ENCODE results near the gene ZACN. TPM values are rescaled to one million over a fixed set of nuclear protein-coding genes. Genes with fewer than 3 reads are reported as not detected.

ZACN gene
- polyA plus RNA-seq, 3 donors = 0.09 TPM; not detected in 2

DNA sequence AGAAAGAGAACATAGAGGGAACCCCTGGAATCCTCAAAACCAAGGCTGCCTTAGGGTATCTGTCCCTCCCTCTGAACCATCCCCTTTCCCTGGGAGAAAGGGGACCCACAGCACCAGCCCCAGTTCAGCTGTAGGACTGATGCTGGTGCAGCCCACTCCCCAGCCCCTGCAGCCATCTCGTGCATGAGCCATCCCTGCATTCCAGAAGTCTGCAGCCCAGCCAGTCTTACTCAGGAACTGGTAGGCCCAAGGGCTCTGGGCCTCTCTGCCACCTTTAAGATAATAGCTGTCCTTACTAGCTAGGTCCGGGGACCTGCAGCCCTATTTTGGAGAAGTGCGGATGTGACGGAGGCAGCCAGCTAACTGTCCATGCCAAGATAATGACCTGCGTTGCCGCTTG, 45.8 kb upstream of the ZACN start:
- TF ChIP-seq, protein P1, sequence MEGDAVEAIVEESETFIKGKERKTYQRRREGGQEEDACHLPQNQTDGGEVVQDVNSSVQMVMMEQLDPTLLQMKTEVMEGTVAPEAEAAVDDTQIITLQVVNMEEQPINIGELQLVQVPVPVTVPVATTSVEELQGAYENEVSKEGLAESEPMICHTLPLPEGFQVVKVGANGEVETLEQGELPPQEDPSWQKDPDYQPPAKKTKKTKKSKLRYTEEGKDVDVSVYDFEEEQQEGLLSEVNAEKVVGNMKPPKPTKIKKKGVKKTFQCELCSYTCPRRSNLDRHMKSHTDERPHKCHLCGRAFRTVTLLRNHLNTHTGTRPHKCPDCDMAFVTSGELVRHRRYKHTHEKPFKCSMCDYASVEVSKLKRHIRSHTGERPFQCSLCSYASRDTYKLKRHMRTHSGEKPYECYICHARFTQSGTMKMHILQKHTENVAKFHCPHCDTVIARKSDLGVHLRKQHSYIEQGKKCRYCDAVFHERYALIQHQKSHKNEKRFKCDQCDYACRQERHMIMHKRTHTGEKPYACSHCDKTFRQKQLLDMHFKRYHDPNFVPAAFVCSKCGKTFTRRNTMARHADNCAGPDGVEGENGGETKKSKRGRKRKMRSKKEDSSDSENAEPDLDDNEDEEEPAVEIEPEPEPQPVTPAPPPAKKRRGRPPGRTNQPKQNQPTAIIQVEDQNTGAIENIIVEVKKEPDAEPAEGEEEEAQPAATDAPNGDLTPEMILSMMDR (IDR thresholded peaks at IDR 0.05) = no peak
- peaks cover under 1 to 6% of the 10 kb centered on the region in 2 donors for H3K36me3 ChIP-seq (replicated peaks in 1 of 2; ENCODE audit: control insufficient read depth in 1 of 2, insufficient read depth in 2 of 2, low read length in 2 of 2)
- Mint-ChIP-seq H3K36me3 (peaks cover 6 to 10% of the 10 kb centered on the region in 2 donors), H3K4me1 (peaks cover 12% of the 10 kb centered on the region), H3K4me3 (no peak overlapping the region), H3K9me3 (peaks cover 0 to 6% (median 0%) of the 10 kb centered on the region in 7 donors), H3K27ac (no peak overlapping the region), H3K27me3 (ENCODE audit: low read depth in 3 of 3) (peaks cover 12 to 14% (median 12%) of the 10 kb centered on the region in 3 donors)
- no peak overlapping the region for H3K4me2 ChIP-seq (replicated peaks; ENCODE audit: extremely low read depth, low read length, poor library complexity, severe bottlenecking)
- no peak overlapping the region for H2AFZ ChIP-seq (ENCODE audit: insufficient read depth, low read depth, low read length, poor library complexity, severe bottlenecking)
- H4K20me1 ChIP-seq (ENCODE audit: insufficient read depth, low read length) = no peaks in the 10 kb centered on the region
- H3K27ac ChIP-seq (ENCODE audit: low read depth in 1 of 2, low read length in 2 of 2) = no peak overlapping the region
- H3K9ac ChIP-seq (ENCODE audit: insufficient read depth, low read length, poor library complexity, severe bottlenecking) = no peak overlapping the region
- 97% methylated on average over 6 of the region's 6 CpGs for WGBS (ENCODE audit: insufficient coverage)
- H3K9me3 ChIP-seq (replicated peaks in 1 of 2; ENCODE audit: control insufficient read depth in 1 of 2, insufficient read depth in 1 of 2, low read length in 2 of 2) = no peaks in the 10 kb centered on the region
- no peak overlapping the region for H3K4me3 ChIP-seq (replicated peaks in 1 of 3; ENCODE audit: low read depth in 2 of 3, low read length in 3 of 3)
- H3K27me3 ChIP-seq (ENCODE audit: control insufficient read depth in 2 of 2, insufficient read depth in 2 of 2, low read length in 2 of 2) = peaks cover 0 to 2% of the 10 kb centered on the region in 2 donors
- no peak for DNase-seq
- no peaks in the 10 kb centered on the region for H3K79me2 ChIP-seq (ENCODE audit: insufficient read depth, low read length)
- intact Hi-C loops (cut with micrococcal nuclease) = no loop called here
- H3K4me1 ChIP-seq (ENCODE audit: control insufficient read depth in 1 of 2, insufficient read depth in 2 of 2, low read length in 2 of 2) = peaks cover 7 to 10% of the 10 kb centered on the region in 2 donors

DNA sequence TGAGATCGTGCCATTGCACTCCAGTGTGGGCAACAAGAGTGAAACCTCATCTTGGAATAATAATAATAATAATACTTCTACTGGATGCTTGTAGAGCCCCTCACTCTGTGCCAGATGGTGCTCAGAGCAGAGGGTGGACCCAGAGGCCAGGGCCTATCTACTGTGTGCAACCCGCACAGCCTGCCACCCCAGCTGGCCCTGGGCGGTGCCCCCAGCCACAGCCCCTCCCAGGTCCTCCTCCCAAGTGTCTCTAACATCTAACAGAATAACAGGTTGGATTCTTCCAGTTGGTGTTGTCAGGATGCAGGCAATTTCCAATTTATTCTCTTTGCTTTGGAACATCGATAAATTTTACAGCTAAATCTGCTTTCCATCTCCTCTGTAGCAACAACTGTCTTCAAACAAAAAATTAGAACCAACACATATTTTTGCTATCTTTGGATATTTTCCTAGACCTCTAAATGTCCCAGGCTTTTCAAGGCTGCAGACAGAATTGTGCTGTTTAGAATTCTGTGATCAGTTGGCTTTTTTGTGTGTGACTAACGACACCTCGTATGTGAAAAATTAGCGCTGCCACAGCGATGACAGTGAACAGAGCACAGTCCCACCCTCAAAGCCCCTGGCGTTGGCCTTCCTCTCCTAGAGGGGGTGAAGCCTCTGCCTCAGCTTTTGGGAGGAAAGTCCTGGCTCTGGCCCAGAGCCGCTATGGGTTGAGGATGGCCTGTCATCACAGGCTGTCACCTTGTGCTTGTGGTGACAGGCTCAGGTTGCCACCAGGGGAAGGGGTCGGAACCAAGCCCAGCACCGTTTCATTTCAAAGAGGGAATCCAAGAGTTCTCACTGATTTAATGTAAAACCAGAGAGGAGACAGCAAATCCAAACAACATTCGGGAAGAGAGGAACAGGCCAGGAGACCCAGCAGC, 44.3 kb upstream of the ZACN start:
- Histone ChIP-seq H3K36me3 (replicated peaks in 1 of 2; ENCODE audit: control insufficient read depth in 1 of 2, insufficient read depth in 2 of 2, low read length in 2 of 2) (peaks cover 16 to 21% of the 10 kb centered on the region in 2 donors), H3K4me2 (replicated peaks; ENCODE audit: extremely low read depth, low read length, poor library complexity, severe bottlenecking) (no peak overlapping the region), H3K9ac (ENCODE audit: insufficient read depth, low read length, poor library complexity, severe bottlenecking) (no peak overlapping the region), H2AFZ (ENCODE audit: insufficient read depth, low read depth, low read length, poor library complexity, severe bottlenecking) (no peak overlapping the region), H3K4me1 (ENCODE audit: control insufficient read depth in 1 of 2, insufficient read depth in 2 of 2, low read length in 2 of 2) (peaks cover 2 to 4% of the 10 kb centered on the region in 2 donors), H3K4me3 (replicated peaks in 1 of 3; ENCODE audit: low read depth in 2 of 3, low read length in 3 of 3) (no peak overlapping the region), H3K27ac (ENCODE audit: low read depth in 1 of 2, low read length in 2 of 2) (no peak overlapping the region), H4K20me1 (ENCODE audit: insufficient read depth, low read length) (no peaks in the 10 kb centered on the region), H3K9me3 (replicated peaks in 1 of 2; ENCODE audit: control insufficient read depth in 1 of 2, insufficient read depth in 1 of 2, low read length in 2 of 2) (no peaks in the 10 kb centered on the region), H3K27me3 (ENCODE audit: control insufficient read depth in 2 of 2, insufficient read depth in 2 of 2, low read length in 2 of 2) (no peaks in the 10 kb centered on the region), H3K79me2 (ENCODE audit: insufficient read depth, low read length) (no peaks in the 10 kb centered on the region)
- no peak overlapping the region for H3K27ac Mint-ChIP-seq
- no peak for DNase-seq
- H3K4me1 Mint-ChIP-seq = peaks cover 4% of the 10 kb centered on the region
- TF ChIP-seq, protein P1 (IDR thresholded peaks at IDR 0.05) = no peak
- peaks cover 4 to 6% (median 5%) of the 10 kb centered on the region in 3 donors for H3K27me3 Mint-ChIP-seq (ENCODE audit: low read depth in 3 of 3)
- H3K9me3 Mint-ChIP-seq = no peaks in the 10 kb centered on the region
- intact Hi-C loops (cut with micrococcal nuclease) = no loop called here
- H3K36me3 Mint-ChIP-seq = peaks cover 21 to 26% of the 10 kb centered on the region in 2 donors
- 94% methylated on average over 10 of the region's 13 CpGs for WGBS (ENCODE audit: insufficient coverage)
- no peak overlapping the region for H3K4me3 Mint-ChIP-seq
